Hematopoietic multipotent progenitor cell treated with erythropoietin and hydrocortisone succinate and interleukin-3 and kit ligand, for 17 days (in vitro differentiated cells): ENCODE measurements around the gene SAFB2.
"Not testable (repeated sequence)": the region's sequence is repeated elsewhere in the genome, so short reads cannot be mapped to it uniquely, and the experiment has no call there.

Experiments
- DNase-seq: peaks from one replicate; pipeline ENCODE4 v3.0.0-alpha.2; 2015; ENCODE audit warnings: low spot score

SAFB2 gene

GRCh38 chr19:5632657-5633056 lies 10.1 kb upstream of the SAFB2 start:
- no peak for DNase-seq

- no peak for DNase-seq
These were observed 9.7 kb upstream of the SAFB2 start for GRCh38 chr19:5632241-5632612.

GRCh38 chr19:5631567-5632240 lies 9.1 kb upstream of the SAFB2 start:
- no peak for DNase-seq

- no peak for DNase-seq
These were observed 6.4 kb upstream of the SAFB2 start for GRCh38 chr19:5628919-5629481.

GRCh38 chr19:5628461-5628860 lies 5.9 kb upstream of the SAFB2 start:
- no peak for DNase-seq

- peak; percentile 72 for DNase-seq
These were observed 4.9 kb upstream of the SAFB2 start for GRCh38 chr19:5627395-5627904.

- no peak for DNase-seq
These were observed 3.1 kb upstream of the SAFB2 start for GRCh38 chr19:5625641-5626040.

GRCh38 chr19:5624741-5625278 lies 2.2 kb upstream of the SAFB2 start:
- DNase-seq = peak; percentile 42

GRCh38 chr19:5624018-5624663 lies 1.6 kb upstream of the SAFB2 start:
- DNase-seq = peak; percentile 68

GRCh38 chr19:5623397-5624017 lies 931 bp upstream of the SAFB2 start:
- DNase-seq = peak; percentile 61

- peak; percentile 50 for DNase-seq
These were observed 571 bp downstream of the SAFB2 start for GRCh38 chr19:5621945-5622464.

GRCh38 chr19:5621311-5621944 lies 1.1 kb downstream of the SAFB2 start:
- DNase-seq = no peak

GRCh38 chr19:5619946-5620345 lies 2.6 kb downstream of the SAFB2 start:
- DNase-seq = no peak

GRCh38 chr19:5618591-5618990 lies 4.0 kb downstream of the SAFB2 start:
- DNase-seq = no peak

- no peak for DNase-seq
These were observed 5.5 kb downstream of the SAFB2 start for GRCh38 chr19:5617080-5617479.

- no peak for DNase-seq
These were observed 6.7 kb downstream of the SAFB2 start for GRCh38 chr19:5615756-5616327.

- DNase-seq = no peak
These were observed 9.4 kb downstream of the SAFB2 start for GRCh38 chr19:5612891-5613865.

GRCh38 chr19:5609881-5610448 lies 12.6 kb downstream of the SAFB2 start:
- DNase-seq = no peak

GRCh38 chr19:5608766-5609165 lies 13.8 kb downstream of the SAFB2 start:
- DNase-seq = not testable (repeated sequence)

GRCh38 chr19:5608291-5608690 lies 14.3 kb downstream of the SAFB2 start:
- no peak for DNase-seq
